CD4-positive, alpha-beta T cell treated with Interleukin-15 for 1 hour (primary cell): ENCODE results near the gene GLUD1.
"Not testable (repeated sequence)": the region's sequence is repeated elsewhere in the genome, so short reads cannot be mapped to it uniquely, and the experiment has no call there.

Experiments
- DNase-seq: peaks from one replicate; pipeline ENCODE4 v3.0.0-alpha.2; 2020

Gene GLUD1

DNA sequence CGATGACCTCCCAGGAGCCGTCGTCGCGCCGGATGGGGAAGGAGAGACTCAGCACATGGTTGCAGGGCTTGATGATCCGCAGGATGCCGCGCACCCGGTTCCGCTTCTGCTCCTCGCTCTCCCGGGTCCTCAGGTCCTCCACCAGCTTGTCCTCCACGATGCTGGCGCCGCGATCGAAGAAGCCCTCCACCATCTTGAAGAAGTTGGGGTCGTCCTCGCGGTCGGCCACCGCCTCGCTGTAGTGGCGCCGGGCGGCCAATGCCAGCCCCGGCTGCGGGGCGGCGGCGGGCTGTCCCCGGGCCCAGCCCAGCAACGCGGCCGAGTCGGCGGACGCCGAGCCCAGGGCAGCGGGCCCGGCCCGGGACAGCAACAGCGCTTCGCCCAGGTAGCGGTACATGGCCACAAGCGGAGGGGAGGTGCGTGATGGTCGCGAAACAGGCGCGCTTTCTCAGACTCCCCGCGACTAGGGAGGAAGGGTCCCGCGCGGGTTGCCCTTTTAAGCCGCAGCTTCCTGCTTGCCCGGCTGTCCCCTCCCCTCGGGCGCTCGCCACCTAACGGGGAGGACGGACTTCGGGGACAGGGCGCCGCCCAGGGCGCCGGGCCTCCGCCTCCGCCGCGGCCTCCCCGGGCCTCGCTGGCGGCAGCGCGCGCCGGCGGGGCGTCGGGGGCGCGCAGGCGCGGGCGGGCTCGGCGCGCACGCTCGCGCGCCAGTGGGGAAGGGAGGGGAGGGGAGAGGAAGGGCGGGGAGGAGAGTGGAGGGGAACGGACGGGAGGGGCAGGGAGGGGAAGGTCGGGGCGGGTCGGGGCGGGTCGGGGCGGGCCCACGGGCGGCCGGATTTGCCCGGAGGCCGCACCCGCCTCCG, at the start of gene GLUD1, which contains the start of gene SHLD2:
GLUD1 (minus strand) TSS at position 471 of the 863 bp plus-strand sequence; CDS start at position 397, 74 bp downstream.
SHLD2 (plus strand) TSS at position 834 of the 863 bp plus-strand sequence. CDS start 56,149 bp downstream, outside the sequence.
- peak; percentile 93 for DNase-seq

DNA sequence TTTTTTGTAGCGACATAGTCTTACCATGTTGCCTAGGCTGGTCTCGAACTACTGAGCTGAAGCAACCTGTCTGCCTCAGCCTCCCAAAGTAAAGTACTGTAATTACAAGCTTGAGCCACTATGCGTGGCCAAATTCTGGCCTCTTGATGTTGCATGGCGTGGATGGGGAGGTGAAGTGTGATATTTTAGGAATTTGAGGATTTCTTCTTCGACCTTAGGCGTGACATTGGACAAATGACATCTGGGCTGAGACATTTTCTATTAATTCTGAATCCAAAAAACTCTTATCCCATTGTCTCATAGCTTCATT, 48.4 kb upstream of the GLUD1 start:
- not testable (repeated sequence) for DNase-seq

DNA sequence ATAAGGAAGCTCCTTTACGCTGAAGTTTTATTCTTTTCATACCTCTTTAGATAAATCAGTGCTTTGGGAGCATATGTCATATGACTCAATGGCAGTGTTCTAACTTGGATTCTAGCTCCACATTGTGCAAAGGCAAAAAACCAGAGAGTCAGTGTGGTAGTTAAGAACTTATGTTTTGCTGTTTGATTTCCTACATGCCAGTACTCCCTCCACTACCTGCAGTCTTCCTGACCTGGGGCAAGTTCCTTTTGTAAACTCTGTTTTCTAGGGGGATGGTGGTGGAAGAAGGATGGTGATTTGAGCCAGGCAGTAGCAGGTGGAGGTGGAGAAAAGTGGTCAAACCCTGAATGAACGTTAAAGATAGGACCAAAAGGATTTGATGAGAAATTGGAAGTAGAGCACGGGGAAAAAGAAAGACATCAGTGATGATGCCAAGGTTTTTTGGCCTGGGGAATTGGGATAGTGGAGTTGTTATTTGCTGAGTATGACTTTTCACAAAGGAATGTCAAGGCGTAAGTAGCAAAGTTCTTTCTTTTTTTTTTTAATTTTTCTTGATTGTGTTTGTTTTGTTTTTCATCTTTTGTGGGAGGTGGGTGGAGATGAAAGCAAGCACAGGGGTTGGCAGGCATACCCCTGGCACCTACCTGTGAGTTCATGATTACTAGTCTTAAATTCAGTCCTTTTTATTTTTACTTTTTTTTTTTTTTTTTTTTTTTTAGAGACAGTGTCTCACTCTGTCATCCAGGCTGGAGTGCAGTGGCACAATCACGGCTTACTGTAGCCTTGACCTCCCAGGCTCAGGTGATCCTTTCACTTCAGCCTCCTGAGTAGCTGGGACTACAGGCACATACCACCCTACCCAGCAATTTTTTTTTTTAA, 47.8 kb upstream of the GLUD1 start:
- DNase-seq, result not testable (repeated sequence)

DNA sequence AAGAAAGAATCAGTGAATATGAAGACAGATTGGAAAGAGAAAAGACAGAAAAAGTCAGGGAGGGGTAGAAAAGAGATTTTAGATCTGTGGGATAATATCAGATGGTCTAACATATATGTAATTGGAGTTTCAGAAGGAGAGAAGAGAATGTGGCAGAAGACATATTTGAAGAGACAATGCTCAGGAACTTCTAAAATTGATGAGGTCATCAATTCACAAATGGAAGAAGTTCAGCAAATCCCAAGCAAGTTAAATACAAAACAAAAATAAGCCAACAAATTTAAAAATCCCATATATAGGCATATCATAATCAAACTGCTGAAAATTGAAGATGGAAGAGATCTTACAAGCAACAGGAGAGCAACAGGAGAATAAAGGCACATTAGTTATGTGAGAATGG, 42.8 kb upstream of the GLUD1 start:
- not testable (repeated sequence) for DNase-seq

DNA sequence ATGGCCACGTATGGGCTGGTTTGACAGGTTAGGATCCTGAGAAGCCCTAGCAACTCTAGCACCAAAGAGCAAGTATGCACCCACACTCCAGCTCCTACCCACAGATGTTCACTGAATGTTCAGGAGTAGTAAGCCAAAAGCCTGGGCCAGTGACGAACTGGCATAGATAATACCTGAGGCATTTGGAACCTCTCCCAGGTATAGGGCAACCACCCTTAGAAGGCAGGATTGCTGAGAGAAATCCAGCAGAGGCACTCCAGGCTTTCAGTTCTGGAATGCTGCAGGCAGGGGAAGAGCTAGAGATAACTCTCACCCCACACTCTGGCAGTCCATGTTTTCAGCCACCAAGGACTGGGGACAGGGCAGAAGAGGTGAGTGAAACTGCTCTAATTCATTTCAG, 39.8 kb upstream of the GLUD1 start:
- not testable (repeated sequence) for DNase-seq

DNA sequence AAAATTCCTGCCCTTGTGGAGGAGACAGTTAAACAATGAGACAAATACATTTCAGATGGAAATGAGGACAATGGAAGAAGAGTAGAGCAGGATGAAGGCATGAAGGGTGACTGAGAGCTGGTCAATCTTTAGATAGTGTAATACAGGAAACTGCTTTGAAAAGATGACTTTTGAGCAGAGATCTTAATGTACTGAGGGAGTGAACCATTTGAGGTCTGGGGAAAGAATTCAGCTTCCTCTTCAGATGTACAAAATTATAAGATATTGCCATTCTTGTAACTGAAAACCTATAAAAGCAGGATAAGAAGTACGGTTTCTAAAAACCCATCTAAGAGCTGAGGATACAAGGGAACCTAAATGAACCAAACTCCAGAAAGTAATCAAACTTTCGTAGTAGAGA, 39.3 kb upstream of the GLUD1 start:
- not testable (repeated sequence) for DNase-seq

DNA sequence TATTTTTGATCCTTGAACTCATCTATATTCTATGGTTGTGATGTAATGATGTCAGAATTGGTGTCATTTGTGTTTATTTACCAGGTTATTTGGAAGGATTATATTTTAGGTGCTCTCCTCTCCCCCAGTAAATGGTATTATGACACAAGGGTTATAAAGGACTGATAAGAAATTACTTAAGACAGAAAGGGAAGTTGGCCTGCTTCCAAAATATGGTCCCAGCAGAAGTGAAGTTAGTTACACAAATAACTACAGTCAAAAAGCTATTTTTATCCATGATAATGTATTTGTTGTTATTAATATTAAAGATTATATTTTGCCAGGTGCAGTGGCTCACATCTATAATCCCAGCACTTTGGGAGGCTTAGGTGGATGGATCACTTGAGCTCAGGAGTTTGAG, 37.5 kb upstream of the GLUD1 start:
- DNase-seq, result not testable (repeated sequence)

DNA sequence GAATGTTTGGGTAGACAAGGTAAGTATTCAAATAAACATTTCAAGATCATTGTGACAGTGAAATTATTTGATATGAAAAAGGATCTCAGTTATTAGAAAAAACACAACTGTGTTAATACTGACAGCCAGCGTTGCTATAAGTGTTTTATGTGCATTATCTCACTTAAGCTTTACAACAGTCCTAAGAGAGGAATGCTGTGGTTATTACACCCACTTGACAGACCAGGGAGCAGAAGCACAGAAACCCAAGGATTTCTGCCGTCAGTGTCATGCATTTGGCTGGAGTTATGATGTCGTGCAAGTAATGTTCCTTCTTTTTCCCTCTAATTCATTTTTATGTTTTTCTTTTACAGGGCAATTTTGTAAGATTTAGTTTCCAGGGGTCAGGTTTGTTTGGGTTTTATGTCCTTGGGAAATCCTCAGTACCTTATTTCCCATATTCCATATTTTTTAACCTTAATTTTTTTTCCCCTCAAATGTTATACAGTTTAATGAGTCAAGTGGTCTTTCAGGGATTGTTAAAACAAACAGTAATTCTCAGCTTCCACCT, 33.0 kb upstream of the GLUD1 start:
- DNase-seq, result not testable (repeated sequence)

DNA sequence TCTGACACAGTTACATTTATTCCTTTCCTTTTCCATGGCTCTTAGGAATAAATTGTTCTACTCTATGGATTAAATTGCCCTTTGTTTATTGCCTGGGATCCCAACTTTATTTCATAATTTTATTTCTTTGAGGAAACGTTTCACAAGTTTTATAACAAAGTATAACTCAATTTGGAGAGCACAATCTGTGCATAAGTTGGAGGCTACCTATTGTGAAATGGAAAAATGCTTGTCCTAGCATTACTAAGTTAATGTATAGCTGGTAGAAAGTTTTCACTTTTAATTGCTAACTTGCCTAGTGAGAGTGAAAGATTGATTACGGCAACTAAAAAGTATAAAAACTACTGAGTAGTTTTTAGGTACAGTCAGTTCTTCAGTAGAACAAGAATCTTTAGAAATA, 32.4 kb upstream of the GLUD1 start:
- DNase-seq, result not testable (repeated sequence)

DNA sequence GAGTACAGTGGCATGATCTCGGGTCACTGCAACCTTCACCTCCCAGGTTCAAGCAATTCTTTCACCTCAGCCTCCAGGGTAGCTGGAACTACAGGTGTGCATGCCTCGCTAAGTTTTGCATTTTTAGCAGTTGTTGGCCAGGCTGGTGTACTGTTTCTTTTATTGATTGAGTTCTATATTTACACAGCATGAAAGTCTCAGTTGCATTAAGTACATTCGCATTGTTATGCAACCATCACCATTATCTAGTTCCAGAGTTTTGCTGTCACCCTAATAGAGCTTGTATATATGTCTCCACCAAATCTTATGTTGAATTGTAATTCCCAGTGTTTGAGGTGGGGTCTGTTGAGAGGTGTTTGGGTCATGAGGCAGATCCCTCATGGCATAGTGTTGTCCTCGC, 28.7 kb upstream of the GLUD1 start:
- DNase-seq, result not testable (repeated sequence)

DNA sequence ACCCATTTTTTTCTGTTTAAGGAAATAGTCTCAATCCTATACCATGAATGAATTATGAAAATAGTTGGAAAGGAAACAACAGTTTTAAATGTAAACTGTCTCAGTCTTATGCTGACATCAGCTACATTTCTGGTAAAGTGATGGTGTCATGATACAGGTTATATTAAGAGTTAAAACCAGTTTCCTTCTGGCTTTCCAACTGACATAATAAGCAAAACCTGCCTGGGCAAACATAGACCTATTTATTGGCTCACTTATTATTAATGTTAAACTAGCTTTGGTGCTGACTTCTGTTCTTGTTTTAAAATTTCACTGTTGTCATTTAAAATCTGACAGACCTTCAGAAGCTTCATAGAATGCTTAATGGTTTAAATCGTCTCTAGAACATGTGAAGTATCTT, 24.4 kb upstream of the GLUD1 start:
- DNase-seq, result not testable (repeated sequence)

DNA sequence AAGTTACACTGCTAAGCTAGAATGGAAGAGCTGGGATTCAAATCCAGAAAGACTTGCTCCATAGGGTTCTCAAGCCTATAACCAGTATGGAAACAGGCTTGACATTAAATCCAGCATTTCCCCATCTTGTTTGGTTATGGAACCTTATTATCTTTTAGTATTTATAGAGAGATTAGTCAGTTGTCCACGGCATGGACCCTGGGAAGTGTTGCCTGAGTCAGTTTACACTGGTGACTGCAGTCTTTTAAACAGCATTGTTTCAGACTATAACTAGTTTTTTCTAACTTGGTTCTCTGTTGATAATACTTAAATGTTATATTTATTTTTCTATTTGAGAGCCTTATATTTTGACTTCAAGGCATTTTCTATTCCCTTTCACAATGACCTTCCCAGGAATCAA, 23.5 kb upstream of the GLUD1 start:
- not testable (repeated sequence) for DNase-seq

DNA sequence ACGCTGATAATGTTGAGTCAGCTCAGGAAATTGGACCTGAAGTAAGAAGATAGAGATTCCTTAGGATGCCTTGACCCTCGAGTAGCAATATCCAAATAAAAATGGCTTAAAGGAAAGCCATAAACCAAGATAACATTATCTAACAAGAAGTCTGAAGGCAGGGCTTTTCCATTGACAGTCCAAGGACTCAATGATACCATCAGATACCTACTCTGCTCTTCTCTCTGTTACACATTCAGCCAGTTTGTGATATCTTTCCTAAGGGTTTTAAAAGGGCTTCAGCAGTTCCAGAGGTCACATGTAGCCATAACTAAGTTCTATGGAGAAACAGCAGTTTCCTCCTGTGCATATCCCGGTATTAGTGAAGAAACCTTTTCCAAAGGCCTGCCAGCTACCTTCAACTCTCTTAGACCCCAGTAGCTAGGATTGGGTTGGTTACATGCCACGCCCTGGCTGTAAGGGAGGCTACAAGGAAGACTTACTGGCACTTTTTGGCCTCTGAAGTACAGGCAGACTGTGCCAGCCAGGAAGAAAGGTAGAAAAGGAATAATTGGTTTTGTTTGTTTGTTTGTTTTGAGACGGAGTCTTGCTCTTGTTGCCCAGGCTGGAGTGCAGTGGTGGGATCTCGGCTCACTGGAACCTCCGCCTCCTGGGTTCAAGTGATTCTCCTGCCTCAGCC, 10.9 kb upstream of the GLUD1 start:
- DNase-seq, result no peak

DNA sequence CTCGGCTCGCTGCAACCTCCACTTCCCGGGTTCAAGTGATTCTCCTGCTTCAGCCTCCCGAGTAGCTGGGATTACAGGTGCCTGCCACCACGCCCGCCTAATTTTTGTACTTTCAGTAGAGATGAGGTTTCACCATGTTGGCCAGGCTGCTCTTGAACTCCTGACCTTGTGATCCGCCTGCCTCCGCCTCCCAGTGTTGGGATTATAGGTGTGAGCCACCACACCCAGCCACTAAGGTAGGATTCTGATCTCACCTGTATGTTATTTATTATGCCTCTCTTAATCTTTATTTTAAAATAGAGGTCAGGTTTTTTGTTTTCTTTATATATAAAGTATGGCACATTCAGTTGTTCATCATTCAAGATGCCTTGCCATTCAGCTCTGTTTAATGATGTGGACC, 10.1 kb upstream of the GLUD1 start:
- DNase-seq, result not testable (repeated sequence)

DNA sequence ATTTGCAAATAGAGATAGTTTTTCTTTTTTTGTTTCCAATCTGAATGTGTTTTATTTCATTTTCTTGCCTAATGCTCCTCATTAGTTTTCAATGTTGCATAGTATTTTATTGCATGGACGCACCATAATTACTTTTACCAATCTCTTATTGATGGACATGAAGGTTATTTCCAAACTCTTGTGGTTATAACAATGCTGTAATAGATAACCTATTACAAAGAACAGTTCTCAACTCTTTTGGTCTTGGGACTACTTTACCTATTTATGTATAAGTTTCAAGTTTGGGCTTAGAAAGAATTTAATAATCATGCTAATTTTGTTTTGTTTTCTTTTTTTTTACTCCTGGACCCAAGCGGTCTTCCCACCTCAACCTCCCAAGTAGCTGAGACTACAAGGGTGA, 7.4 kb upstream of the GLUD1 start:
- DNase-seq, result no peak

DNA sequence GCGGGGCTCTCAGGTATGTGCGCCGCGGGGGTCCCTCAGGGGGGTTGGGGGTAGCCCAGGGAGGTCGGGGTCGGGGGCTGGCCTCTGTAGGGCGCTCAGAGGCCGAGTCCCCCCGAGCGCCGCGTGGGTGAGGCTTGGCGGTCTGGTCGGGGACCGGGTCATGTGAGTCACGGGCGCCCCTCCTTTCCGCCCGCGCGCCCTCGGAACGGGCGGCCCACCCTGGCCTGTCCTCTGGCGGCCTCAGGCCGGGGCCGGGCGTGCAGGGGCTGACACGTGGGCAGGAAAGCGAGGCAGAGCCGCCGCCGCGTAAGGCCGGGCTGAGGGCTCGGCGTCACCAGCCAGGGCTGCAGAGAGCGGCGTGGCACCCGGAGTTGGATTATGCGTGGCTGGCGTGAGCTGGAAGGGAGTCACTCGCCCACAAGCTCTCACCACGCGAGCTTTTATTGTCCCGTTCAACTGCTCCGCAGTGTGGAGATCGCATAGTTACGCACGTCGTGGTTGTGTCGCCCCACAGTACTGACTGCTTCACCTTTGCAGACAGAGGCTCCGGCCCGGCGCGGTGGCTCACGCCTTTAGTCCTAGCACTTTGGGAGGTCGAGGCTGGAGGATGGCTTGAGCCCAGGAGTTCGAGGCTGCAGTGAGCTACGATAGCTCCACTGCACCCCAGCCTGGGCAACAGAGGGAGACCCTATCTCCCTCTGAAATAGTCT, 748 bp upstream of the GLUD1 start:
- DNase-seq, result peak; percentile 82

DNA sequence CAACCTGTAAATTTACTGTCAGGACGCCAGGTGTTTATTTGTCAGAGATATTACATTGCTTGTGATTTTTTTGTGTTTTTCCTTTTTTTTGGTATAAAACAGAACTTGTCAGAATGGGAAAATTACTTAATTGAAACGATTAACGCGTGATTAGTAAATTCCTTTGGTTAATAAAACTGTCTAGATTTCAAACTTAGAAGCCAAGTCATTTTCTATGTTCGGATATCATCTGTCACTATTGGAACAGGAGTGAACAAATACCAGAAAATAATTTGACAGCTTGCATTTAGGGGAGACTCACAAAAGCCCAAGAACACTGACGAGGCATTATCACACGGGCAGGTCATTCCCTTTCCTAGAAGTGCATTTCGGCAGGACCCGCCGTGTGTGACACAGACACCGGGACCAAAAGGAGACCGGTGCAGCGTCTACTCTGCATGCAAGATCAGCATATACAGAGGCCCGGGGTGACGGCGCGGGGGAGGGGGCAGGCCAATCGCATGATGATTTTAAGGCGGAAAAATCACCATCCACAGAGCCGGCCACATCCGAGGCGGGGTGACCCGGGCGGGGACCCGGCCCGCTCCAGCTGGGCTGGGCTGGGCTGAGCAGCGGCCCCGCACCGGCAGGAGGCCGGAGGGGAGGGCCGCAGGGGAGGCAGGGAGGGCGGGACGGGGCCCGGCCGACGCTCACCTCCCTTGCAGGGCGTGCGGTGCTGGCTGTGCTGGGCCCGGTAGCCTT, 841 bp downstream of the GLUD1 start:
- peak; percentile 57 for DNase-seq

DNA sequence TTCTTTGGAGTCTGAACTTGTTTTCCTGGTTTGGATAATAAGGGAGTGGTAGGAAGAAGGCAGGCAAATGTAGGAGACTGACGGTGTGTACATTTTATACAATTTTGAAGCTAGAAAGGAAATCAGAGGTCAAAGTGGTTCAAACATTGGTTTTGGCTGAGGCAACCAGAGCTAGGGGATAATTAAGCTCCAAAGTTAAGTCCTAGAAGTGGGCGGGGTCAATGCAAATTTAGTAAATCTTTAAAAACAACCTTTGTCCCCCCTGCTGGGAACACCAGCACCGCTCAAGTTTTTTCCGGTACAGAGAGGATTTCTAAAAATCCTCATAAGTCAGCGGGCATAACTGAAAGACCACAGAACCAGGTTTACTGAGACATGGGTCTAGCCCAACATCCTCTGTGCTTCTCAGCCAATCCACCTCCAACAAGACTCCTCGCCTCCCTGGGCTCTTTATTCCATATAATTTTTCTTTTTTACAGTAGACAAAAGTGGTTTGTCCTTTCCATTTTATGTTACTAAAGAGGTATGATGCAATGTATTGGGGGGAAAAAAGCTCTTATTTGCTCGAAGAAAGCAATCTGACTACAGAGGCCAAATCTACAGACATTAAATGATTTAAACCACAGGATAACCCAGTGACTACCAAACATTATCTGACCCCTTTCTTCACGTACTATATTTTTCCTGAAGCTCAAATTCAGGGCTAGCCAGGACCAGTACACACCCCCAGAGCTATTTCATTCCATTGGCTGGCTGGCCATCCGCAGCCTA, 1.6 kb downstream of the GLUD1 start:
- no peak for DNase-seq

DNA sequence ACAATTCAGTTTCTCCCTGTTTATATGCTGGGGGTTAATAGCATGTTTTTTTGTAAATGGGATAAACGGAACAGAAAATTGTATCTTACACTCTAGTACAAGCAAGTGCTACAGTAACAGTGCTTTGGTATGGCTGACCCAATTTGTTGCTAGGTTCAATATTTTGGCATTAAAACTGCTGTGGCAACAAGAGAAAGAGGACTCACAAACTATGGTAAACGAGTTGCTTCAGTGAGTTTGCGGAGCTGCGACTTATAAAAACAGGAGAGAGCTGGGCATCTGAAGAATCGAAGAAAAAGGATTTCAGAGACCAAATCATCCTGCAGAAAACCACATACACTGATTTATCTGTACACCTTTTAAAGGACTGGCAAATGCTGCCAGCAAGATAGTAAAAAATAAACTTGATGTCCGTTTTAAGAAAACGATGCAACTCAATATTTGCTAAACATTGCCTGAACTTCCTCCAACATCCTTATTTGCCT, 2.2 kb downstream of the GLUD1 start:
- no peak for DNase-seq

DNA sequence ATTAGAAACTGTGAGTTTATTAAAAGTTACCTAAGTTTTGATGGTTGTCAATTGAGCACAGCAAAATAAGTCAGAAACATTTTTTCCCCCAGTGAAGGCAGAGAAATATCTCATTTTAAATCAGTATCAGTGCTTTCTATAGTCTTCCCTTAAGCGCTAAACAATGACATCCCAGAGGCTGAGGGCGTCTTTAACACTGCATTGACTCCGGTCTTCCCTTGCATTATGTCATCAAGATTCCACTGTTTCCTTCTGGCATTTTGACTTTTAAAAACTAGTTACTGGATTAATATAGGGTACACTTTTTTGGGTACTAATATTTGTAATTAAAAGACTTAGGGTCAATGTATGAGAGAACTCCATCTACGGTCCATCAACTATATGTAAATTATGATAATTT, 3.9 kb downstream of the GLUD1 start:
- DNase-seq, result no peak
